Measurements from ENCODE around the gene FKBP10.
"Not testable (repeated sequence)": the region's sequence is repeated elsewhere in the genome, so short reads cannot be mapped to it uniquely, and the experiment has no call there.

Gene FKBP10

GRCh38 chr17:41839448-41839847, 26.6 kb downstream of the FKBP10 start:
- DNase-seq (ENCODE audit: low read depth): not testable (repeated sequence)

DNA sequence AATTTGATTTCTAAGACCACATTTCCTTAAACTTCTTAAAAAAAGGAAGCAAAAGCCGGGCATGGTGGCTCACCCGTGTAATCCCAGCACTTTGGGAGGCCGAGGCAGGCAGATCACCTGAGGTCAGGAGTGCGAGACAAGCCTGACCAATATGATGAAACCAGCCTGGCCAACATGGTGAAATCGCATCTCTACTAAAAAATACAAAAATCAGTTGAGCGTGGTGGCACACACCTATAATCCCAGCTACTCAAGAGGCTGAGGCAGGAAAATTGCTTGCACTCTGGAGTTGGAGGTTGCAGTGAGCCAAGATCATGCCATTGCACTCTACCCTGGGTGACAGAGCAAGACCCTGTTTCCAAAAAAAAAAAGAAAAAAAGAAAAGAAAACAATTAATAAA, 28.0 kb downstream of the FKBP10 start:
- not testable (repeated sequence) for DNase-seq (ENCODE audit: low read depth)

DNA sequence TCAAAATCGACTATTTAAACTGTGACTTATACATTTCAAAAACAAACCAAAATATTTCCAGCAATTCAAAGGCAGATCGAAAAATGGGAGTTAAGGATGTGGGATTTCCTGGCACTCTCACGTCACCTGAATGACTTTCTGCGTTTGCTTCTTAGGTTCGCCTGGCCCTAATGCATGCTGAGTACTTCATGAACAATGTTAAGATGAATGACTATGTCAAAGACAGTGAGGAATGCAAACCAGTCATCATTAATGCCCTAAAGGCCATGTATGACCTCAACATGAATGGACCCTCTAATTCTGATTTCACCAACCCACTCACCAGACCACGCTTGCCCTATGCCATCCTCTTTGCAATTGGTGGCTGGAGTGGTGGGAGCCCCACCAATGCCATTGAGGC, 32.2 kb downstream of the FKBP10 start:
- DNase-seq (ENCODE audit: low read depth): no peak

GRCh38 chr17:41848788-41849187, 36.0 kb downstream of the FKBP10 start:
- DNase-seq (ENCODE audit: low read depth): no peak

- DNase-seq (ENCODE audit: low read depth): no peak
These were observed 36.6 kb downstream of the FKBP10 start for GRCh38 chr17:41849251-41849990.

DNA sequence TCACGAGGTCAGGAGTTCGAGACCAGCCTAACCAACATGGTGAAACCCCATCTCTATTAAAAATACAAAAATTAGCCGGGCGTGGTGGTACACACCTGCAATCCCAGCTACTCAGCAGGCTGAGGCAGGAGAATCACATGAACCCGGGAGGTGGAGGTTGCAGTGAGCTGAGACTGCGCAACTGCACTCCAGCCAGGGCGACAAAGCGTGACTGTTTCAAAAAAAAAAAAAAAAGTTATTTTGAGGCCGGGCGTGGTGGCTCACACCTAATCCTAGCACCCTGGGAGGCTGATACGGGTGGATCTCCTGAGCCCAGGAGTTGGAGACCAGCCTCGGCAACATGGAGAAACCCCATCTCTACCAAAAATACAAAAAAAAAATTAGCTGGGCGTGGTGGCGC, 38.6 kb downstream of the FKBP10 start:
- DNase-seq (ENCODE audit: low read depth): not testable (repeated sequence)

DNA sequence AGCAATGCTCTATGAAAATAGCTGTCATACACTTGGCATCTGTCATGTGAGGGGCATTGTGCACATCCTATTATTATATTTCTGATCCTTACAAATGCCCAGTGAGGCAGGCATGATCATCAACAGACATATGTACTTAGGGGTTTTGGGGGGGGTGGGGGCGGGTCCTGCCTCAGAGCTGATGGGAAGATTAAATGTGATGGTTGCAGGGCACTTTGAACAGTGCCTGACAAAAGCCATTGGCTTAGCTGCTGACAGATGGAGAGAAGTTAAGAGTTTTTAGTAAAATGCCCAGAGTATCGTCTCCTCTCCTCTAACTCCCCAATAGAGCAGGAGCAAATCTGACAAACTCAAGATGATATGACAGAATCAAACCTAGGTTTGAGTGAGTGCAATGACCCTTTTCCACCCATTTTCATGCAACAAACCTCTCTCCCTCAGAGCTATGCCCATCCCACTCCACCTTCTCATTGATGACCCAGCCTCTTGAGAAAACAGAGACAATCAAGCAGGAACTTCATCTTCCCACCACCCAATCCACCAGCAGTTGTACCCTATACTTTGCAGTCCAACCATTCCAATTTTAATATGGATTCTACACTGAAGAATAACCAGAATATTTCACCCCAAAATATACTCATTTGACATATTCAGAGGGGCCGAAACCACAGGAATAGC, 47.6 kb downstream of the FKBP10 start:
- no peak for DNase-seq (ENCODE audit: low read depth)

DNA sequence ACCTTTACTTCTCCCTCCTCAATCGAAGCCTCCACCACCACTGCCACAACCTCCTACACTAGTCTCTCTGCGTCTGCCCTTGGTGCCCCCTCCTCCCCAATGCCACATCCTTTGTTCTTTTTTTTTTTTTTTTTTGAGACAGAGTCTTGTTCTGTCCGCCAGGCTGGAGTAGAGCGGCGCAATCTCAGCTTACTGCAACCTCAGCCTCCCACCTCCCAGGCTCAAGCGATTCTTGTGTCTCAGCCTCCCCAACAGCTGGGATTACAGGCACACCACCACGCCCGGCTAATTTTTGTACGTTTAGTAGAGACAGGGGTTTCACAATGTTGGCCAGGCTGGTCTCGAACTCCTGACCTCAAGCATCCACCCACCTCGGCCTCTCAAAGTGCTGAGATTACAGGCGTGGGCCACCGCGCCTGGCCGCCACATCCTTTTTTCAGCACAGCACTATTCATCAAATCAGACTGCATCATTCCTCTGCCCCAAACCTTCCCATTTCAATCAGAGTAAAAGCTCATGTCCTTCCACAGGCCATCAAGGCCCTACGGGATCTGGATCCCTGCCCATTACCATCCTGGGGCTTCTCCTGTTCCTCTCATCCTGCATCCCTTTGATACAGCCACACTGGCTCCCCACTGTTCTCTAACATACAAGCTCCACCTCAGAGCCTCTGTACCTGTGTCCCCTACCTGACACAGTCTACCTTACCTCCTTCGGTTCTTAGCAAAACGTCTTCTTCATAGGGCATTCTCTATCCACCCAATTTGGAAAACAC, 50.5 kb downstream of the FKBP10 start:
- no peak for DNase-seq (ENCODE audit: low read depth)

DNA sequence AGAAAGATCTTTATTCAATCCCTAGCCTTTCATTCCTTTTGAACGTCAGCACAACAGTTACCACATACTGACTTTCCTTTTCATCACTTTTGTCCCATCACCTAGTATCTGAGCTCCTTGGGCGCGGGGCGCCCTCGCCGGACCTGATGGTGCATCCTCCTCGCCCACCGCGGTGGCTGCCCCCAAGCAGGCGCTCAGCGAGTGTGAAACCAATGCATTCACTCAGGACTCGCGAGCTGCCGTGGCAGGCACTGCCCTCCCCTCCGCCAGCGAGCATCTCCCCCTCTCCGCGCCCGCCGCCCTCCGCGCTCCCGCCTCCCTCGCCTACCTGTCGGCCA, 51.7 kb downstream of the FKBP10 start:
- DNase-seq (ENCODE audit: low read depth): no peak

DNA sequence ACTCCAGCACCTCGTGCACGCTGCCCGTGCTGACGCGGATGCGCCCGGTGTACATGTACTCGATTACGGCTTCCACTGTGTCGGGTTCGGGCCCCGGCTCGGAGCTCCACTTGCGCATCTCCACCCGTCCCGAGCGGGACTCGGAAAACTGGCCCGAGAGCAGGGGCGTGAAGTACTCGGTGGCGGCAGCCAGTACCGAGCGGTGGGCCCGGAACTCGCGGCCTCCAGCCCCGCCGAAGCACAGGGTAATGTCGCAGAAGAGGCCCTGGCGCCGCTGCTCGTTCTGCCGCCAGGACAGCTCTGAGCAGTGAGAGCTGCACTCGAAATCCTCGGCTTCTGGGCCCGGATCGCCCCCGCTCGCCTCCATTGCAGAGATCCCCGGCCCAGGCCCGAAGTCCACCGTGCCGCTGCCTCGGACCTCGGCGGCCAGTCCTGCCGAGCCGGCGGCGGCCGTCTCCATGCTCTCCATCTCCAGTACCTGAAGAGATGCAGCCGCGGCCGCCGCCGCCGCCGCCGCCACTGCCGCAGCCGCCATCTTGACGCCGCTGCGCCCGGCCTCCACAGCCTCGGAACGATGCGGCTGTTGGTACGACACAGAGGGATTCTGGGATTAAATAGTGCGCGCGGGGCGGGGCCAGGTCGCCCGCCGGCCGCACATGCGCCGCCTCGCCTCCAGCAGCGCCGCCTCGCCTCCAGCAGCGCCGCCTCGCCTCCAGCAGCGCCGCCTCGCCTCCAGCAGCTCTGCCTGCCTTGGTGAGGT, 52.2 kb downstream of the FKBP10 start, which contains the start of gene KLHL11:
Gene KLHL11 (minus strand): TSS at position 588 of the 760 bp plus-strand sequence. CDS start 53 bp downstream, at position 535.
- DNase-seq (ENCODE audit: low read depth): peak; percentile 83

- no peak for DNase-seq (ENCODE audit: low read depth)
These were observed 52.7 kb downstream of the FKBP10 start for GRCh38 chr17:41865596-41865893.

GRCh38 chr17:41868568-41868967, 55.8 kb downstream of the FKBP10 start:
- DNase-seq (ENCODE audit: low read depth): no peak

DNA sequence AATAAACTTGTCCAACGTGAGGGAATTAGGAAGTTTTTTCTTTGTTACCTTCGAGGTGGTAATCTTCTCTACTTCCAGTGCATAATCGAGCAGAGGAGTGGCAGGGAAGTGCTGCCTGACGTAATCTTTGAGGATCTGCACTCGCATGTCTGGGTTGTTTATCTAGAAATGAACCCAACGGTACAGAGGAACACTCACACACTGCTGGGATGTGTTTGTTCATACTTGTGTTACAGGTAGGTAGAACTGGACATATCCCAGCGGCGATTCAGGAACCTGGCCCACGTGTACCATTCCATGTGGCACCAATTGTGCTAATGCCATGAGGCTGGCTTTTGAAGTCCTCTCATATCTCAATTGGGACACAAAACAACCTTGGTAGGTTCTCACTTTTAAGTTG, 56.6 kb downstream of the FKBP10 start:
- no peak for DNase-seq (ENCODE audit: low read depth)

DNA sequence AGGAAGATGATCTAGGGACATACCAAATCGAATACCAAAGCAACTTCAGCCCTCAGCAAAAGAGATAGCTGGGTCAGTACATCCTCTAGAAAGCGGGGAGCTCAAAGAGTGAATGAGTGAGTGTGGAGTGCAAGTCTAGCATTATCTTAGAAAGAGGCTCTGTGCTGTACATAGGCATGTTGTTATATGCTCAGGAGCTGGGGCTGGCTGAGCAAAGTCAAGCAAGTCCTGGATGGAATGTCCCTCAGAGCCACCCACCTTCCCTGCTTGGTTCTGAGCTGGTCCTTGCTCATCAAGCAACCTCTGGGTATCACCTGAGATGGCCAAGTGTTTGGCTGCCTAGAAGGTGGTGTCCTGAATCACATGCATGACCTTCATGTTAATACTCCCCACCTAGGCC, 57.3 kb downstream of the FKBP10 start:
- DNase-seq (ENCODE audit: low read depth): no peak

DNA sequence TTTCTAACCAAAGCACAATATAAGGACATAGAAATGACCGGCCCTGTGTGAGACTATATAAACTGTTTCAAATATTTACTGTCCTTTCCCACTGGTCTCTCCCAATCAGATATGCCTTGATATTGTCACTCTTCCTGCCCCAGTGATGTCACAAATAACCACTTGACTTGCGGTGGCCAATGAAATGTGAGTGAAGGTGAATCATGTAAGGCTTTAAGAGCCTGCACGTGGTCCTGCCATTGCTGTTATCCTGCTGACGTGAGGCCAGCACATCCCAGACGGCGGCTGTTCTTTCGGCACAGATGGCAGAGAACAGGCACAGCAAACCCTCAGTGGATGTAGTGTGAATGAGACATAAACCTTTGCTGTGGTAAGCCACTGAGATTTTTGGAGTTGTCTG, 57.8 kb downstream of the FKBP10 start:
- no peak for DNase-seq (ENCODE audit: low read depth)

GRCh38 chr17:41871789-41872188, 59.0 kb downstream of the FKBP10 start:
- no peak for DNase-seq (ENCODE audit: low read depth)
